K562 (cell line): ENCODE measurements around the gene VWA3B. TPM values are rescaled to one million over a fixed set of nuclear protein-coding genes. Genes with fewer than 3 reads are reported as not detected.

ENCODE experiments used
- ATAC-seq: fragments of 200-7000 bp; cut with Tn5 transposase; 3 replicates; pipeline ENCODE4 v1.9.1; 2020; ENCODE audit warnings: moderate library complexity
- BruUV-seq: library from RNA; stranded (reverse); fragments of 400-500 nt; replicated peaks from 2 replicates; lab custom pipeline; 2021; lab: Mats Ljungman, UMichigan
- CTCF ChIA-PET: fragments of 300-600 bp; formaldehyde crosslinking; extraction: SDS; loops from one replicate; lab custom pipeline; 2021; ENCODE audit warnings: low intra/inter-chr PET ratio; lab: Yijun Ruan, JAX
- POLR2A ChIA-PET: fragments of 300-600, 350-650 bp; sonication (Branson Sonifier 250); formaldehyde crosslinking; extraction: SDS; loops from one replicate; lab custom pipeline; 2021; ENCODE audit warnings: antibody characterized with exemption, inconsistent platforms; lab: Yijun Ruan, JAX
- DNase-seq, 4 experiments: peaks; one replicate each; pipeline versions ENCODE4 v3.0.0 to v3.0.0-alpha.2; 2011 to 2018; ENCODE audit warnings: low spot score in 3 of 4, mixed read lengths in 3 of 4; ENCODE audit errors: extremely low read depth in 1 of 4
- FAIRE-seq: peaks from 2 replicates; lab custom pipeline; 2011; peaks lifted over from hg19 to GRCh38; lab: Jason Lieb, UNC
- H2AFZ ChIP-seq: 2 replicates; pipeline ENCODE4 v1.6.0; 2011; ENCODE audit warnings: low read depth, low read length, control low read depth, inconsistent platforms
- H3K27ac ChIP-seq: fragments of 200-600 bp; 3 replicates; pipeline ENCODE4 v1.8.0; 2011; ENCODE audit warnings: low read depth, mild to moderate bottlenecking, control low read depth, inconsistent platforms, low read length, moderate library complexity, mixed read lengths; ENCODE audit errors: extremely low read depth
- H3K27me3 ChIP-seq, 2 experiments: fragments of 300-600 bp in 1 of 2; 2 replicates in 1 of 2; 3 replicates in 1 of 2; pipeline versions ENCODE4 v1.6.0 to v1.8.0; 2011; ENCODE audit warnings: inconsistent platforms in 2 of 2, low read length in 2 of 2, mild to moderate bottlenecking in 1 of 2, mixed read lengths in 1 of 2, moderate library complexity in 1 of 2; ENCODE audit not compliant: control insufficient read depth in 2 of 2, insufficient read depth in 2 of 2
- H3K36me3 ChIP-seq: fragments of 300-600 bp; 3 replicates; pipeline ENCODE4 v1.8.0; 2011; ENCODE audit warnings: mild to moderate bottlenecking, low read length, inconsistent platforms; ENCODE audit not compliant: control insufficient read depth, insufficient read depth
- H3K4me1 ChIP-seq, 2 experiments: fragments of 200-600 bp in 1 of 2; replicated peaks in 1 of 2; 2 replicates in 1 of 2; 3 replicates in 1 of 2; pipeline versions ENCODE4 v1.5.1 to v1.8.0; 2011; ENCODE audit warnings: inconsistent platforms in 2 of 2, low read length in 2 of 2, mild to moderate bottlenecking in 1 of 2, mixed read lengths in 1 of 2, moderate library complexity in 1 of 2; ENCODE audit not compliant: control insufficient read depth in 2 of 2, insufficient read depth in 2 of 2
- H3K4me2 ChIP-seq: 2 replicates; pipeline ENCODE4 v1.6.1; 2011; ENCODE audit warnings: low read length, control low read depth, inconsistent platforms, mixed read lengths; ENCODE audit not compliant: insufficient read depth
- H3K4me3 ChIP-seq: fragments of 200-600 bp; sonication (generic), shearing (Covaris generic); 2 replicates; pipeline ENCODE4 v1.5.1; 2016; ENCODE audit warnings: control low read depth, inconsistent platforms
- H3K79me2 ChIP-seq: fragments of 200-600 bp; 3 replicates; pipeline ENCODE4 v1.8.0; 2011; ENCODE audit warnings: low read length, inconsistent platforms; ENCODE audit not compliant: control insufficient read depth, insufficient read depth
- H3K9ac ChIP-seq, 2 experiments: 2 replicates each; pipeline versions ENCODE4 v1.6.0 to v1.6.1; 2011; ENCODE audit warnings: low read depth in 2 of 2, low read length in 2 of 2, control low read depth in 1 of 2, inconsistent platforms in 1 of 2, mild to moderate bottlenecking in 1 of 2, mixed read lengths in 1 of 2; ENCODE audit not compliant: insufficient read depth in 1 of 2
- H3K9me1 ChIP-seq: one replicate; pipeline ENCODE4 v1.6.0; 2011; ENCODE audit warnings: inconsistent platforms, mild to moderate bottlenecking, low read length, moderate library complexity; ENCODE audit not compliant: control insufficient read depth, insufficient read depth
- H3K9me3 ChIP-seq: replicated peaks from 2 replicates; pipeline ENCODE4 v1.5.1; 2011; ENCODE audit warnings: low read depth, low read length, inconsistent platforms; ENCODE audit not compliant: control insufficient read depth, insufficient read depth
- H4K20me1 ChIP-seq: replicated peaks from 2 replicates; pipeline ENCODE4 v1.6.1; 2011; ENCODE audit warnings: low read length, inconsistent platforms, mixed read lengths; ENCODE audit not compliant: control insufficient read depth, insufficient read depth
- ADNP ChIP-seq: fragments of 200-800 bp; sonication (Bioruptor generic); IDR thresholded peaks from 2 replicates; pipeline ENCODE4 v1.6.1; 2016; ENCODE audit warnings: missing genetic modification characterization, missing compliant biosample characterization
- ELF2 ChIP-seq: fragments of 250-450 bp; sonication (Bioruptor Pico); IDR thresholded peaks from 2 replicates; pipeline ENCODE4 v1.5.0; 2021; ENCODE audit warnings: mild to moderate bottlenecking
- ESRRB ChIP-seq: fragments of 250-450 bp; sonication (Bioruptor Pico); IDR thresholded peaks from 2 replicates; pipeline ENCODE4 v1.5.0; 2020; ENCODE audit warnings: mild to moderate bottlenecking, moderate library complexity, borderline replicate concordance
- HIVEP1 ChIP-seq: fragments of 250-450 bp; sonication (Bioruptor Pico); IDR thresholded peaks from 2 replicates; pipeline ENCODE4 v1.4.0; 2020; ENCODE audit warnings: mild to moderate bottlenecking
- OTX1 ChIP-seq: fragments of 450-650 bp; formaldehyde crosslinking; IDR thresholded peaks from 2 replicates; pipeline ENCODE4 v1.4.0; 2022; ENCODE audit warnings: mild to moderate bottlenecking
- SMAD2 ChIP-seq: fragments of 150-350 bp; IDR thresholded peaks from 2 replicates; pipeline ENCODE4 v1.6.1; 2014; ENCODE audit warnings: low read depth, mild to moderate bottlenecking, low read length
- SMARCC2 ChIP-seq: fragments of 450-650 bp; IDR thresholded peaks from 2 replicates; pipeline ENCODE4 v1.6.1; 2017; ENCODE audit warnings: antibody characterized with exemption, moderate library complexity, mild to moderate bottlenecking, low read depth
- TAF7 ChIP-seq: fragments of 450-650 bp; IDR thresholded peaks from 2 replicates; pipeline ENCODE4 v1.6.1; 2016; ENCODE audit warnings: missing genetic modification characterization, missing compliant biosample characterization
- TAF9B ChIP-seq: fragments of 450-650 bp; IDR thresholded peaks from 2 replicates; pipeline ENCODE4 v1.6.1; 2018; ENCODE audit warnings: mild to moderate bottlenecking; ENCODE audit not compliant: partially characterized antibody
- TARDBP ChIP-seq: fragments of 450-650 bp; IDR thresholded peaks from 2 replicates; pipeline ENCODE4 v1.6.1; 2016
- TRIM28 ChIP-seq: fragments of 450-650 bp; IDR thresholded peaks from 2 replicates; pipeline ENCODE4 v1.6.1; 2017
- ZFX ChIP-seq: sonication (generic); formaldehyde crosslinking; IDR thresholded peaks from 2 replicates; pipeline ENCODE4 v1.8.0; 2022; ENCODE audit warnings: mild to moderate bottlenecking, missing genetic modification reagents, moderate library complexity
- WGBS: fragments of 100-300 bp; shearing (Covaris generic); methylation state at CpG from one replicate; pipeline ENCODE4 v1.1.6; 2016; ENCODE audit warnings: low coverage, mixed read lengths; ENCODE audit not compliant: insufficient coverage; ENCODE audit errors: missing lambda C conversion rate; 5-methylcytosine and 5-hydroxymethylcytosine counted together
- in situ Hi-C: fragments of 300-500 bp; cut with MboI; formaldehyde crosslinking; loops from 4 replicates; pipeline ENCODE4 v1.15.0; 2018; ENCODE audit warnings: inconsistent platforms, mixed read lengths
- intact Hi-C: fragments of 100-400 bp; cut with micrococcal nuclease; formaldehyde crosslinking; loops from 2 replicates; pipeline ENCODE4 v1.14.2; 2022
- polyA plus RNA-seq, 8 experiments: library from polyadenylated mRNA; depleted of rRNA in 4 of 8; stranded (reverse) in 5 of 8; unstranded in 3 of 8; fragments of >200 nt; fragmentation: Nextera tagmentation in 2 of 8; fragmentation: Illumina TruSeq in 1 of 8; extraction: Ambion mirVana in 2 of 8; extraction: Trizol in 1 of 8; gene quantifications; 2 replicates each; pipeline versions ENCODE4 v1.2.1 to v1.2.3, GENCODE V29; 2011 to 2014; ENCODE audit warnings: inconsistent platforms in 1 of 8, missing spikeins in 1 of 8
- total RNA-seq, 7 experiments: library from RNA; depleted of rRNA in 6 of 7; stranded (reverse); fragments of >200 nt in 6 of 7; fragmentation: Illumina TruSeq in 2 of 7; extraction: Trizol in 2 of 7; gene quantifications; 2 replicates each; pipeline versions ENCODE4 v1.2.1 to v1.2.3, GENCODE V29; 2011 to 2021; ENCODE audit warnings: low replicate concordance in 1 of 7
- TF ChIP-seq, protein P1 (sequence below): sonication (generic); formaldehyde crosslinking; IDR thresholded peaks from 2 replicates; pipeline ENCODE4 v1.8.0; 2022; ENCODE audit warnings: missing genetic modification reagents, mild to moderate bottlenecking, moderate library complexity, borderline replicate concordance
- TF ChIP-seq, protein P2 (sequence below): IDR thresholded peaks from 2 replicates; pipeline ENCODE4 v1.6.1; 2012; ENCODE audit warnings: low read depth, low read length, improper control_type of control experiment, borderline replicate concordance
- TF ChIP-seq, protein P3 (sequence below): sonication (generic); formaldehyde crosslinking; IDR thresholded peaks from 2 replicates; pipeline ENCODE4 v1.8.0; 2022; ENCODE audit warnings: missing genetic modification reagents, mild to moderate bottlenecking, borderline replicate concordance
- TF ChIP-seq, protein P4 (sequence below): conservative IDR thresholded peaks from 2 replicates; pipeline ENCODE4 v1.6.1; 2011; ENCODE audit warnings: low read depth, mild to moderate bottlenecking, low read length; ENCODE audit not compliant: control insufficient read depth

VWA3B gene
- total and polyA plus RNA-seq, 9 of the 15 experiments (the other 6 are each of a cell fraction or from before 2014, with no cell fraction given), result not detected

DNA sequence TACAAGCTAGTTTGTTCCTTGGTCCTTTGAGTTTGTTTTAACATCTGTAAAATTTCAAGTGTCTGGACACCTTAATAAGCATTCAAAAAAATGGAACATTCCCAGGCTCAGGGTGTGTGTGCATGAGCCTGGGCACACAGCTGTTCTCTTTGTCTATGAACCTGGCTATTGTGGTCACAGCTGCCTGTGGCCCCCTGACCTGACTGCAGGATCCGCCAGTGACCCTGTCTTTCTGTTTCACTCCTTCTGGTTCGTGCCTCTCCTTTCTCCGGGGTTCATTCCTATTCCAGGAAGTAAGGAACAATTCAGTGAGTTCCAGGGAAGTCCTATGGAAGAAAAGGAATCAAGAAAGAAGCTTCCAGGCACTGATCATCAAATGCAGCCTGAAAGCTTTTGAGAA is 35.6 kb downstream of the VWA3B start:
- no peaks in the 10 kb centered on the region for H3K9me3 ChIP-seq
- ATAC-seq, result no peak
- no peaks in the 10 kb centered on the region for H3K79me2 ChIP-seq
- H3K9ac ChIP-seq, result no peak overlapping the region
- no peaks in the 10 kb centered on the region for H3K4me1 ChIP-seq
- in situ Hi-C loops, result no loop called here
- 4% methylated on average over 3 of the region's 3 CpGs for WGBS
- no peak overlapping the region for H2AFZ ChIP-seq
- no peak for FAIRE-seq
- H3K4me3 ChIP-seq, result no peak overlapping the region
- TF ChIP-seq, protein P1, sequence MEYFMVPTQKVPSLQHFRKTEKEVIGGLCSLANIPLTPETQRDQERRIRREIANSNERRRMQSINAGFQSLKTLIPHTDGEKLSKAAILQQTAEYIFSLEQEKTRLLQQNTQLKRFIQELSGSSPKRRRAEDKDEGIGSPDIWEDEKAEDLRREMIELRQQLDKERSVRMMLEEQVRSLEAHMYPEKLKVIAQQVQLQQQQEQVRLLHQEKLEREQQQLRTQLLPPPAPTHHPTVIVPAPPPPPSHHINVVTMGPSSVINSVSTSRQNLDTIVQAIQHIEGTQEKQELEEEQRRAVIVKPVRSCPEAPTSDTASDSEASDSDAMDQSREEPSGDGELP (CRISPR knock-in tag), result no peak
- TF ChIP-seq SMARCC2 (no peak), ESRRB (CRISPR knock-in tag) (no peak), ELF2 (no peak), TAF7 (tag) (no peak), ZFX (no peak), TARDBP (no peak), SMAD2 (no peak), OTX1 (no peak), HIVEP1 (CRISPR knock-in tag) (no peak), ADNP (tag) (no peak), TRIM28 (no peak), TAF9B (no peak)
- TF ChIP-seq, protein P2, sequence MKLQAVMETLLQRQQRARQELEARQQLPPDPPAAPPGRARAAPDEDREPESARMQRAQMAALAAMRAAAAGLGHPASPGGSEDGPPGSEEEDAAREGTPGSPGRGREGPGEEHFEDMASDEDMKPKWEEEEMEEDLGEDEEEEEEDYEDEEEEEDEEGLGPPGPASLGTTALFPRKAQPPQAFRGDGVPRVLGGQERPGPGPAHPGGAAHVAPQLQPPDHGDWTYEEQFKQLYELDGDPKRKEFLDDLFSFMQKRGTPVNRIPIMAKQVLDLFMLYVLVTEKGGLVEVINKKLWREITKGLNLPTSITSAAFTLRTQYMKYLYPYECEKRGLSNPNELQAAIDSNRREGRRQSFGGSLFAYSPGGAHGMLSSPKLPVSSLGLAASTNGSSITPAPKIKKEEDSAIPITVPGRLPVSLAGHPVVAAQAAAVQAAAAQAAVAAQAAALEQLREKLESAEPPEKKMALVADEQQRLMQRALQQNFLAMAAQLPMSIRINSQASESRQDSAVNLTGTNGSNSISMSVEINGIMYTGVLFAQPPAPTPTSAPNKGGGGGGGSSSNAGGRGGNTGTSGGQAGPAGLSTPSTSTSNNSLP, result no peak
- TF ChIP-seq, protein P3, sequence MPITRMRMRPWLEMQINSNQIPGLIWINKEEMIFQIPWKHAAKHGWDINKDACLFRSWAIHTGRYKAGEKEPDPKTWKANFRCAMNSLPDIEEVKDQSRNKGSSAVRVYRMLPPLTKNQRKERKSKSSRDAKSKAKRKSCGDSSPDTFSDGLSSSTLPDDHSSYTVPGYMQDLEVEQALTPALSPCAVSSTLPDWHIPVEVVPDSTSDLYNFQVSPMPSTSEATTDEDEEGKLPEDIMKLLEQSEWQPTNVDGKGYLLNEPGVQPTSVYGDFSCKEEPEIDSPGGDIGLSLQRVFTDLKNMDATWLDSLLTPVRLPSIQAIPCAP (CRISPR knock-in tag), result no peak
- TF ChIP-seq, protein P4, sequence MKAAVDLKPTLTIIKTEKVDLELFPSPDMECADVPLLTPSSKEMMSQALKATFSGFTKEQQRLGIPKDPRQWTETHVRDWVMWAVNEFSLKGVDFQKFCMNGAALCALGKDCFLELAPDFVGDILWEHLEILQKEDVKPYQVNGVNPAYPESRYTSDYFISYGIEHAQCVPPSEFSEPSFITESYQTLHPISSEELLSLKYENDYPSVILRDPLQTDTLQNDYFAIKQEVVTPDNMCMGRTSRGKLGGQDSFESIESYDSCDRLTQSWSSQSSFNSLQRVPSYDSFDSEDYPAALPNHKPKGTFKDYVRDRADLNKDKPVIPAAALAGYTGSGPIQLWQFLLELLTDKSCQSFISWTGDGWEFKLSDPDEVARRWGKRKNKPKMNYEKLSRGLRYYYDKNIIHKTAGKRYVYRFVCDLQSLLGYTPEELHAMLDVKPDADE, result no peak
- no peak overlapping the region for H3K4me2 ChIP-seq
- CTCF ChIA-PET, result no interaction called here
- H3K36me3 ChIP-seq, result no peaks in the 10 kb centered on the region
- BruUV-seq, result no TSS peak
- no peaks in the 10 kb centered on the region for H3K9me1 ChIP-seq
- no peaks in the 10 kb centered on the region for H4K20me1 ChIP-seq
- no peak for DNase-seq
- peaks cover 35 to 59% of the 10 kb centered on the region in 2 experiments; a peak in 4 of 5 replicates for H3K27me3 ChIP-seq
- POLR2A ChIA-PET, result interaction anchor here (0.6 kb wide), 1 partner anchor 126 kb away, joined by 4 read pairs; no protein-coding TSS in a partner anchor
- no peak overlapping the region for H3K27ac ChIP-seq
- intact Hi-C loops, result no loop called here
